Thoracic aorta (tissue), 2 donors: ENCODE data around the gene ZNF543. TPM values are rescaled to one million over a fixed set of nuclear protein-coding genes. Genes with fewer than 3 reads are reported as not detected.

ENCODE experiments used
- ATAC-seq: fragments of 150-250 bp; one replicate; pipeline ENCODE4 v1.8.0; 2017; ENCODE audit warnings: low read depth; ENCODE audit not compliant: insufficient number of reproducible peaks, low FRiP score
- DNase-seq: peaks from one replicate; pipeline ENCODE4 v3.0.0-alpha.2; 2020; ENCODE audit warnings: low spot score
- H3K27ac ChIP-seq, 2 donors: fragments of 200-600 bp; sonication (generic); 1 replicate in 1 of 2; 2 replicates in 1 of 2; pipeline ENCODE4 v1.5.1; 2016; ENCODE audit warnings: mild to moderate bottlenecking in 2 of 2, moderate library complexity in 2 of 2
- H3K27me3 ChIP-seq: fragments of 200-600 bp; sonication (generic); replicated peaks from 2 replicates; pipeline ENCODE4 v1.6.0; 2016; ENCODE audit warnings: mild to moderate bottlenecking; ENCODE audit not compliant: insufficient read depth
- H3K36me3 ChIP-seq: fragments of 200-600 bp; sonication (generic); one replicate; pipeline ENCODE4 v1.5.1; 2016
- H3K4me1 ChIP-seq, 2 donors: fragments of 200-600 bp; sonication (generic); 1 replicate in 1 of 2; 2 replicates in 1 of 2; pipeline versions ENCODE4 v1.5.1 to v1.6.0; 2016; ENCODE audit warnings: low read depth in 2 of 2, mild to moderate bottlenecking in 1 of 2; ENCODE audit not compliant: control insufficient read depth in 1 of 2
- H3K4me3 ChIP-seq: fragments of 200-600 bp; sonication (generic); 2 replicates; pipeline ENCODE4 v1.5.1; 2016; ENCODE audit warnings: mild to moderate bottlenecking
- H3K9me3 ChIP-seq: fragments of 200-600 bp; sonication (generic); 2 replicates; pipeline ENCODE4 v1.5.1; 2016
- total RNA-seq, 2 donors: library from RNA; depleted of rRNA; stranded (reverse); fragments of >200 nt; gene quantifications; one replicate each; pipeline versions ENCODE4 v1.1.0 to v1.2.3, GENCODE V29; 2016
- TF ChIP-seq, protein P1 (sequence below): fragments of 200-600 bp; sonication (generic); IDR thresholded peaks from one replicate; pipeline ENCODE4 v1.5.1; 2019; ENCODE audit warnings: antibody characterized with exemption

The ZNF543 gene
- total RNA-seq, 2 donors from 2014 or later: 7.6 to 9.7 TPM

DNA sequence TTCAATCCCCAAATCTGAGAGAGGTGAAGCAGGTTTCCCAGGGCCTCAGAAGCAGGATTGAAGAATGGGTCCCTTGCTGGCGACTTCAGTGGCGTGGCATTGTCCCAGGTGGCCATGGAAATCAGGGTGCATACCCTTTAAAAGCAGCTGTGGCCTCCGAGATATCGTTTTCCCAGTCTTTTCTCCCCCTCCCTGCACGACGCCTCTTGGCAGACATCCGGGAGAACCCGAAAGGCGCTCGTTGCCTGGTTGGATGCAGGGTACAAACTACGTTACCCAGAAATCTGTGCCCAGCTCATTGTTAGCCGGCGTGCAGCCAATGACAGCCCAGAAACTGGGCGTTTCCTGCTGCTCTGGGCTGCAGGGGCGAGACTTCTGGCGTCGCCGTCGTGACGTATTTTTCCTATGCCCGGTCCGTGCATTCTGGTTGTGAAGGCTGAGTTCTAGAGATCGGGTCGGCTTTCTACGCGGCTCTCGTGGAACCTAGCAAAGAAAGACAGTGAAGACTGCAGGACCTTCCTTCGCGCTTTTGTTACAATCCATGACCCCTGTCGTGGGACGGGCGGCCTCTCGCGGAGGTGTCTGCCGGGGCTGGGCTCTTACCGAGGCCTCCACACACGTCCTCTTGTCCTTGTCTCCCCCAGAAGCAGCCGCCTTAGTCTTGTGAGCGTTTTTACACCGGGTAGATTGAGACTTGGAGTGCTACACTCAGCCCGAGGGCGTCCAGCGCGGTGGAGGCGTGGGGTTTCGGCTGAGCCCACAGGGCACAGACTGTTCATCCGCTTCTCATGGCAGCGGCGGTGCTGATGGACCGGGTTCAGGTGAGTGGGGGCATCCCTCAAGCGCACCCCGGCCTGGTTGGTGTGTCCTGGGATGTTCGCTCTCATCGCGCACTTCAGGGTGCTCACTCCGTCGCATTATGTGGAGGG is 30.9 kb downstream of the ZNF543 start, which contains the start of gene ZNF304:
TSS of gene ZNF304 (plus strand) at position 395 of the 929 bp plus-strand sequence. CDS start at position 789, 394 bp downstream.
- Histone ChIP-seq H3K36me3 (peaks cover 28% of the 10 kb centered on the region), H3K4me3 (peak within 1 kb of the TSS; percentile 82), H3K9me3 (peaks cover 27% of the 10 kb centered on the region), H3K27ac (peak within 1 kb of the TSS; percentile 58 to 73), H3K27me3 (no peaks in the 10 kb centered on the region), H3K4me1 (peaks cover 8 to 11% of the 10 kb centered on the region in 2 donors)
- DNase-seq (peak; percentile 79), ATAC-seq (peak; percentile 80)
- TF ChIP-seq, protein P1, sequence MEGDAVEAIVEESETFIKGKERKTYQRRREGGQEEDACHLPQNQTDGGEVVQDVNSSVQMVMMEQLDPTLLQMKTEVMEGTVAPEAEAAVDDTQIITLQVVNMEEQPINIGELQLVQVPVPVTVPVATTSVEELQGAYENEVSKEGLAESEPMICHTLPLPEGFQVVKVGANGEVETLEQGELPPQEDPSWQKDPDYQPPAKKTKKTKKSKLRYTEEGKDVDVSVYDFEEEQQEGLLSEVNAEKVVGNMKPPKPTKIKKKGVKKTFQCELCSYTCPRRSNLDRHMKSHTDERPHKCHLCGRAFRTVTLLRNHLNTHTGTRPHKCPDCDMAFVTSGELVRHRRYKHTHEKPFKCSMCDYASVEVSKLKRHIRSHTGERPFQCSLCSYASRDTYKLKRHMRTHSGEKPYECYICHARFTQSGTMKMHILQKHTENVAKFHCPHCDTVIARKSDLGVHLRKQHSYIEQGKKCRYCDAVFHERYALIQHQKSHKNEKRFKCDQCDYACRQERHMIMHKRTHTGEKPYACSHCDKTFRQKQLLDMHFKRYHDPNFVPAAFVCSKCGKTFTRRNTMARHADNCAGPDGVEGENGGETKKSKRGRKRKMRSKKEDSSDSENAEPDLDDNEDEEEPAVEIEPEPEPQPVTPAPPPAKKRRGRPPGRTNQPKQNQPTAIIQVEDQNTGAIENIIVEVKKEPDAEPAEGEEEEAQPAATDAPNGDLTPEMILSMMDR: no peak

DNA sequence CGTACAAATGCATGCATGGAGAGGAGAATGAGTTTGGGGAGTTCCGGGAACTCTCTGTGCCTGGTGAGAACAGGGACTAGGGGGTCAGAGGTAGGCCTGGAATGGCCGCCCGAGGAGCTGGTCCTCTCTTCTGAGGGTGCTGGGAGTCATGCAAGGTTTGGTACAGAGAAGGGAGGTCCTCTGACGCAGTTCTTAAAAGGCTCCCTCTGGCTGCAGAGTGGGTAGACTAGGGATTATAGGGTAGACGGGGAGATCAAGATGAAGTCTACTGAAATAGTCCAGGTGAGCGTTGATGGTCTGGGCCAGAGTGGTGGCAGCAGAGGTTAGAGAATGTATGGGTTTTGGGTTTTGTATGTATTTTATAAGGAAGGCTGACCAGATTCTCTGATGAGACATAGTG is 31.6 kb downstream of the ZNF543 start:
- peak overlapping the region; percentile 82 for H3K4me3 ChIP-seq
- H3K36me3 ChIP-seq: peaks cover 36% of the 10 kb centered on the region
- DNase-seq (no peak), ATAC-seq (no peak)
- TF ChIP-seq, protein P1: no peak
- H3K9me3 ChIP-seq: peaks cover 34% of the 10 kb centered on the region
- H3K27ac ChIP-seq: peak overlapping the region in 1 of 2 donors; percentile 58
- peaks cover 8 to 11% of the 10 kb centered on the region in 2 donors for H3K4me1 ChIP-seq
- H3K27me3 ChIP-seq: no peaks in the 10 kb centered on the region

DNA sequence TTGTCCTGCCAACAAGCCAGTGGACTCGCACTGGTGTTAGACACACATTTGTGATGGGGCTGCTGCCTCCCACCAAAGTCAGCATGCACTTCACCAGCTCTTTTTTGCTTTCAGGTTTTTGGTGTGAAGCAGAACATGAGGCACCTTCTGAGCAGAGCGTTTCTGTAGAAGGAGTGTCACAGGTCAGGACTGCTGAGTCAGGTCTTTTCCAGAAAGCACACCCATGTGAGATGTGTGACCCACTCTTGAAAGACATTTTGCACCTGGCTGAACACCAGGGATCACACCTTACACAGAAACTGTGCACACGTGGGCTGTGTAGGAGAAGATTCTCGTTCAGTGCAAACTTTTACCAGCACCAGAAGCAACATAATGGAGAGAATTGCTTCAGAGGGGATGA is 35.6 kb downstream of the ZNF543 start:
- Histone ChIP-seq H3K36me3 (peaks cover 51% of the 10 kb centered on the region), H3K27ac (no peak overlapping the region), H3K4me1 (peaks cover 8 to 11% of the 10 kb centered on the region in 2 donors), H3K9me3 (peaks cover 57% of the 10 kb centered on the region), H3K27me3 (no peaks in the 10 kb centered on the region), H3K4me3 (no peak overlapping the region)
- TF ChIP-seq, protein P1: no peak
- ATAC-seq (no peak), DNase-seq (no peak)

DNA sequence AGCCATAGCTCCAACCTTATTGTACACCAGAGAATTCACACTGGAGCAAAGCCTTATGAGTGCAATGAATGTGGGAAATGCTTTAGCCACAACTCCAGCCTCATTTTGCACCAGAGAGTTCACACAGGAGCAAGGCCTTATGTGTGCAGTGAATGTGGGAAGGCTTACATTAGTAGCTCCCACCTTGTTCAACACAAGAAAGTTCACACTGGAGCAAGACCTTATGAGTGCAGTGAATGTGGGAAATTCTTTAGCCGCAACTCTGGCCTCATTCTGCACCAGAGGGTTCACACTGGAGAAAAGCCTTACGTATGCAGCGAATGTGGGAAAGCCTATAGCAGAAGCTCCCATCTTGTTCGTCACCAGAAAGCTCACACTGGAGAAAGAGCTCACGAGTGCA is 37.1 kb downstream of the ZNF543 start:
- Histone ChIP-seq H3K27me3 (no peaks in the 10 kb centered on the region), H3K4me3 (no peak overlapping the region), H3K4me1 (peaks cover 0 to 6% of the 10 kb centered on the region in 2 donors), H3K27ac (no peak overlapping the region), H3K9me3 (peaks cover 61% of the 10 kb centered on the region), H3K36me3 (peaks cover 51% of the 10 kb centered on the region)
- TF ChIP-seq, protein P1: no peak
- DNase-seq: no peak
- ATAC-seq: no peak

DNA sequence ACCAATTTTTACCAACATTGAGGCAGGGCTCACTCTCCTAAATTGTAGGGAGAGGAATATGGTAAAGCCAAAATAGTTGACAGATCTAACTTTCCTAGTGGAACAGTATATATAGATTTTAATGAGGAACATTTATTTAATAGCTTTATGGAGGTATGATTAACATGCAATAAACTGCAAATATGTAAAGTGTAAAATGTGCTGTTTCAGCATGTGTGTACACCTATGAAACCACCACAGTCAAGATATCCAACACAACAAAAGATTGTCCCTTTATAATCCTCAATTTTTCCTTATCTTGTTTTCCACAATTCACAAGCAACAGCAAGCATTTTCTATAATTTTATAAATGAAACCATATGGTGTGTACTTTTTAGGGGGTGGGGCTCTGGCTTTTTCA is 39.0 kb downstream of the ZNF543 start:
- Histone ChIP-seq H3K27me3 (no peaks in the 10 kb centered on the region), H3K27ac (no peak overlapping the region), H3K4me3 (no peak overlapping the region), H3K4me1 (peaks cover 0 to 14% of the 10 kb centered on the region in 2 donors), H3K36me3 (peaks cover 41% of the 10 kb centered on the region), H3K9me3 (peaks cover 53% of the 10 kb centered on the region)
- no peak for DNase-seq
- TF ChIP-seq, protein P1: no peak
- no peak for ATAC-seq
